Measurements from ENCODE around the gene BRWD1.

The BRWD1 gene

DNA sequence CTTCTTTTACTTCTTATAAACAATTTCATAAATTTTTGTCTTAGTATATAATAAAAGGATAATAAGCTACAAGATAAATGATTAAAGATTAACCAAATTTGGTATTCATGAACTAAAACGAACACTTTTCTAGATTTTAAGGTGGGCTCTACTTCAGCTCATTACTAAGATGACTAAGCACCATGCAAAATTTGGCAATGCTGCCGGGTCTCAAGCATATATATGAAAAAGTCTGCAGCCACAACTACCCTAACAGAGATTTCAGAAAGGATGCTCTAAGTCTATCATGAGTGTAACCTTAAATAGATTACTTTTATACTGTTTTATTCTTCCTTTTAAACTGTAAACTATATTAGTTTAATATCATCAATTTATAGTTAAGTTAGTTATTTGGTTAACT lies 47.8 kb downstream of the BRWD1 start:
- TF ChIP-seq LEF1 (IDR thresholded peaks at IDR 0.05; ENCODE audit: borderline replicate concordance) (no peak), L3MBTL2 (conservative IDR thresholded peaks at IDR 0.05) (no peak), FOXM1 (IDR thresholded peaks at IDR 0.05; ENCODE audit: borderline replicate concordance) (no peak), HDGF (IDR thresholded peaks at IDR 0.05; ENCODE audit: borderline replicate concordance) (no peak), BHLHE40 (IDR thresholded peaks at IDR 0.05; ENCODE audit: borderline replicate concordance) (no peak), TARDBP (IDR thresholded peaks at IDR 0.05) (no peak), ZNF384 (IDR thresholded peaks at IDR 0.05) (no peak), ELF4 (IDR thresholded peaks at IDR 0.05) (no peak), FOXK2 (IDR thresholded peaks at IDR 0.05) (no peak), SP1 (IDR thresholded peaks at IDR 0.05) (no peak), ARNT (IDR thresholded peaks at IDR 0.05) (no peak), SUZ12 (IDR thresholded peaks at IDR 0.05) (no peak), FOXA1 (IDR thresholded peaks at IDR 0.05) (no peak), CTBP1 (IDR thresholded peaks at IDR 0.05; ENCODE audit: borderline replicate concordance) (no peak), NFRKB (IDR thresholded peaks at IDR 0.05) (no peak)
- TF ChIP-seq, protein P1, sequence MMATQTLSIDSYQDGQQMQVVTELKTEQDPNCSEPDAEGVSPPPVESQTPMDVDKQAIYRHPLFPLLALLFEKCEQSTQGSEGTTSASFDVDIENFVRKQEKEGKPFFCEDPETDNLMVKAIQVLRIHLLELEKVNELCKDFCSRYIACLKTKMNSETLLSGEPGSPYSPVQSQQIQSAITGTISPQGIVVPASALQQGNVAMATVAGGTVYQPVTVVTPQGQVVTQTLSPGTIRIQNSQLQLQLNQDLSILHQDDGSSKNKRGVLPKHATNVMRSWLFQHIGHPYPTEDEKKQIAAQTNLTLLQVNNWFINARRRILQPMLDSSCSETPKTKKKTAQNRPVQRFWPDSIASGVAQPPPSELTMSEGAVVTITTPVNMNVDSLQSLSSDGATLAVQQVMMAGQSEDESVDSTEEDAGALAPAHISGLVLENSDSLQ (IDR thresholded peaks at IDR 0.05): no peak
- POLR2A ChIA-PET: no interaction called here
- DNase-seq (ENCODE audit: extremely low spot score): no peak
- CTCF ChIA-PET: no interaction called here

DNA sequence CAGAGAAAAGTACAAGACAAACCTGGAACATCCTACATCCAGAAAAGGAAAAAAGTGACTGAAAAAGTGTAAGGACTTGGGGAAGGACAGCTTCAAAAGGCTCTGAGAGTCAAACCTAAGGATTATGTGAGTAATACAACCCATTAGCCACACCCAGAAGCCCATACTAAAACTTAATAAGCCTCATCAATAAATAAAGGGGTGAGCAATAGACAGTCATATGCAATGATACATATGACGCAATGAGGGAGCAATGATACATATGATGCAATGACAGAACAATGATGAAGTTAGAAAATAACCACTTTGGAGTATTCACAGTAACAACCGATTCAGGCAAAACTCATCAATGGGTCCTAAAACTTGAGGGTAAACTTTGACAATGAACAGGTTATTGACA lies 50.1 kb downstream of the BRWD1 start:
- ChIA-PET CTCF (no interaction called here), POLR2A (no interaction called here)
- no peak for TF ChIP-seq CTBP1 (IDR thresholded peaks at IDR 0.05; ENCODE audit: borderline replicate concordance)
- no peak for DNase-seq (ENCODE audit: extremely low spot score)

DNA sequence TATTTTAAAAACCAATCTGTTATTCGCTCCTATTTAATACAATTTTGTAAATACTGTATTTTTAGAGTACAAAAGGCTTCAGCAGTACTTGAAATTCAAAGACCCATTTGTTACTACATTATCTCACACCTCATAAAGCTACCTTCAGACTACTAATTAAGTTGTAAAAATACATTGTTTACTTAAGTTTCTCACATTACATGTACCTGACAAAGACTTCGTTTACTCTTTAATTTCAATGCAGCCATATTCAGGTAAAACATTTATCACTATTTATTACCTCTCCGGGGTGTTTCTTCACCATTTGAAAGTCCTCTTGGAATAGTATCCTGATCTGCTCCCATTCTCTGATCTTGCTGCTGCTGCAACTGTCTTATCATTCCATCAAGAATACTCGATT lies 55.2 kb downstream of the BRWD1 start:
- POLR2A ChIA-PET: no interaction called here
- TF ChIP-seq, protein P1 (IDR thresholded peaks at IDR 0.05): no peak
- TF ChIP-seq ELF4 (IDR thresholded peaks at IDR 0.05) (no peak), BHLHE40 (IDR thresholded peaks at IDR 0.05; ENCODE audit: borderline replicate concordance) (no peak), TARDBP (IDR thresholded peaks at IDR 0.05) (no peak), FOXA1 (IDR thresholded peaks at IDR 0.05) (no peak), ZNF384 (IDR thresholded peaks at IDR 0.05) (no peak)
- no peak for DNase-seq (ENCODE audit: extremely low spot score)
- CTCF ChIA-PET: no interaction called here

DNA sequence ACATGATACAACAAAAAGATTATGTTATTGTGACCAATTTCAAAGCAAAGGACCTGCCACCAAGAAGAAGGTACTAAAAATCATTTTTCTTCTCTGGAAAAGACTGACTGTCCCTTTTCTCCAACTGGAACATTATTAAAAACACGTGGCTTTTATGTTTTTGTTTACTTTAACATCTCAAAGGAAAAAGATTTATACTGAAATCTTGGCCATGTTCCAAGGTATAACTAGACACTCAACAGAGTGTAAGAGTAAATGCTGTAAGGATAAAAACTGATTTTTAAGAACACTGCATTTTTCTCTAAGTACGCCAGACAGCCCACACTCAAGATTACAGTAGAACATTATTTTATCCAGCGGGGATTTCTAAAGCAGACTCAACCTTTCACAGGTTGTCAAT lies 62.1 kb downstream of the BRWD1 start:
- no peak for DNase-seq (ENCODE audit: extremely low spot score)
- ChIA-PET CTCF (no interaction called here), POLR2A (no interaction called here)
- no peak for TF ChIP-seq NFRKB (IDR thresholded peaks at IDR 0.05)
- no peak for TF ChIP-seq CTBP1 (IDR thresholded peaks at IDR 0.05; ENCODE audit: borderline replicate concordance)
- TF ChIP-seq L3MBTL2 (conservative IDR thresholded peaks at IDR 0.05): no peak
- no peak for TF ChIP-seq FOXM1 (IDR thresholded peaks at IDR 0.05; ENCODE audit: borderline replicate concordance)
- no peak for TF ChIP-seq FOXK2 (IDR thresholded peaks at IDR 0.05)
- no peak for TF ChIP-seq SP1 (IDR thresholded peaks at IDR 0.05)
- no peak for TF ChIP-seq ELF4 (IDR thresholded peaks at IDR 0.05)
- TF ChIP-seq ZNF384 (IDR thresholded peaks at IDR 0.05): no peak
- TF ChIP-seq HDGF (IDR thresholded peaks at IDR 0.05; ENCODE audit: borderline replicate concordance): no peak
- TF ChIP-seq LEF1 (IDR thresholded peaks at IDR 0.05; ENCODE audit: borderline replicate concordance): no peak
- TF ChIP-seq SUZ12 (IDR thresholded peaks at IDR 0.05): no peak
- no peak for TF ChIP-seq ARNT (IDR thresholded peaks at IDR 0.05)
- TF ChIP-seq FOXA1 (IDR thresholded peaks at IDR 0.05): no peak
- no peak for TF ChIP-seq BHLHE40 (IDR thresholded peaks at IDR 0.05; ENCODE audit: borderline replicate concordance)
- TF ChIP-seq TARDBP (IDR thresholded peaks at IDR 0.05): no peak
- TF ChIP-seq, protein P1 (IDR thresholded peaks at IDR 0.05): no peak

DNA sequence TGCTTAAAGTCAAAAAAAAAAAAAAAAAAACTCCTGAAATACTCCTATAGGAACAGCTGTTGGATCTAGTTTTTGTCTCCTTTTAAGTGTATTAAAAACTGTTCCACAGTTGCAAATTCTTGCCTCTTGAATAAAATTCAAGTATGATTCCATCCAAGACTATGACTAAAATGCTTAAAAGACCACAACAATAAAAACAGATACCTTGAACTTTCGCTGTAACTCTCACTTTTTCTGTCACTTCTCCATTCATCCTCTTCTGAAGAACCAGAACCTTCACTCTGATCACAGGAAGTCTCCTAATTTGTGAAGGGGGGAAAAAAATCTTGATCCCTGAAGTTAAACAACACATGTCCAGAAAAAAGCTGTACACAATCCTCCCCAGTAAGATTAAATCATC lies 75.2 kb downstream of the BRWD1 start:
- TF ChIP-seq ELF4 (IDR thresholded peaks at IDR 0.05) (no peak), L3MBTL2 (conservative IDR thresholded peaks at IDR 0.05) (no peak), FOXM1 (IDR thresholded peaks at IDR 0.05; ENCODE audit: borderline replicate concordance) (no peak), SP1 (IDR thresholded peaks at IDR 0.05) (no peak)
- no peak for DNase-seq (ENCODE audit: extremely low spot score)
- CTCF ChIA-PET: no interaction called here
- POLR2A ChIA-PET: no interaction called here

DNA sequence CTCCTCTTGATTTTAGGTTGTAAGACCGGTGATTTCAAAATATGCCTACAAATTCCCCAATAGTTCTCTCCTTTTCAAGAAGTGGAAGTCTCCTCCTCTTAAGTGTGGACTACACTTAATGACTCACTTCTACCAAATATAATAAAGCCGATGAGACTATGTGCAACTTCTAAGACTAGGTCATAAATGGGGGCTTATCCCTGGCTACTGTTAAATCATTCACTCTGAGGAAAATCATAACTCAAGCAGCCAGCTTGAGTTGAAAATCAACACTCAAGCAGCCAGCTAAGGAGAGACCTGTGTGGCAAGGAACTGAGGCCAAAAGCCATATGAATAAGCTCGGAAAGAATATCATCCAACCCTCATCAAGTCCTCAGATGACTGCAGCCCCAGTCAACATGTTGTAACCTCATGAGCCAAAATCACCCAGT lies 80.6 kb downstream of the BRWD1 start:
- TF ChIP-seq BHLHE40 (IDR thresholded peaks at IDR 0.05; ENCODE audit: borderline replicate concordance) (no peak), SP1 (IDR thresholded peaks at IDR 0.05) (no peak), CTBP1 (IDR thresholded peaks at IDR 0.05; ENCODE audit: borderline replicate concordance) (no peak), L3MBTL2 (conservative IDR thresholded peaks at IDR 0.05) (no peak), LEF1 (IDR thresholded peaks at IDR 0.05; ENCODE audit: borderline replicate concordance) (no peak), FOXM1 (IDR thresholded peaks at IDR 0.05; ENCODE audit: borderline replicate concordance) (no peak), ELF4 (IDR thresholded peaks at IDR 0.05) (no peak), FOXK2 (IDR thresholded peaks at IDR 0.05) (no peak), NFRKB (IDR thresholded peaks at IDR 0.05) (no peak), ZNF384 (IDR thresholded peaks at IDR 0.05) (no peak), ARNT (IDR thresholded peaks at IDR 0.05) (no peak), FOXA1 (IDR thresholded peaks at IDR 0.05) (no peak), TARDBP (IDR thresholded peaks at IDR 0.05) (no peak), SUZ12 (IDR thresholded peaks at IDR 0.05) (no peak), HDGF (IDR thresholded peaks at IDR 0.05; ENCODE audit: borderline replicate concordance) (no peak)
- TF ChIP-seq, protein P1 (IDR thresholded peaks at IDR 0.05): no peak
- no peak for DNase-seq (ENCODE audit: extremely low spot score)
- ChIA-PET POLR2A (no interaction called here), CTCF (no interaction called here)

Measured in HEK293T (cell line).